Gastroesophageal sphincter (tissue), 4 donors: ENCODE measurements around the gene ARPP21. TPM values are rescaled to one million over a fixed set of nuclear protein-coding genes. Genes with fewer than 3 reads are reported as not detected.
A peak's percentile ranks its signal among the peaks of the same experiment; 100 is the strongest.

Experiments
- ATAC-seq: fragments of 150-250 bp; one replicate; pipeline ENCODE4 v1.9.1; 2016; ENCODE audit warnings: mild to moderate bottlenecking, moderate library complexity
- H3K27ac ChIP-seq, 4 donors: fragments of 200-600 bp; sonication (generic) in 3 of 4; 1 replicate in 3 of 4; 2 replicates in 1 of 4; pipeline ENCODE4 v1.5.1; 2016 to 2019
- H3K27me3 ChIP-seq: fragments of 200-600 bp; sonication (generic); one replicate; pipeline ENCODE4 v1.5.1; 2019
- H3K36me3 ChIP-seq, 2 donors: fragments of 200-600 bp; sonication (generic); one replicate each; pipeline ENCODE4 v1.5.1; 2019; ENCODE audit warnings: control low read depth in 1 of 2
- H3K4me1 ChIP-seq, 3 donors: fragments of 200-600 bp; sonication (generic); 1 replicate in 2 of 3; 2 replicates in 1 of 3; pipeline ENCODE4 v1.5.1; 2016 to 2019; ENCODE audit warnings: control low read depth in 2 of 3
- H3K4me3 ChIP-seq, 2 donors: fragments of 200-600 bp; sonication (generic); one replicate each; pipeline ENCODE4 v1.5.1; 2019; ENCODE audit warnings: mild to moderate bottlenecking in 1 of 2, moderate library complexity in 1 of 2
- H3K9me3 ChIP-seq, 3 donors: fragments of 200-600 bp; sonication (generic); one replicate each; pipeline ENCODE4 v1.5.1; 2017 to 2019; ENCODE audit warnings: control low read depth in 2 of 3
- CTCF ChIP-seq, 4 experiments: fragments of 200-600 bp in 2 of 4; fragments of 450-650 bp in 2 of 4; sonication (generic) in 1 of 4; IDR thresholded peaks; one replicate each; pipeline ENCODE4 v1.5.1; 2017 to 2019; ENCODE audit warnings: antibody characterized with exemption in 4 of 4, mild to moderate bottlenecking in 2 of 4, moderate library complexity in 2 of 4
- EP300 ChIP-seq: sonication (generic); formaldehyde crosslinking; IDR thresholded peaks from one replicate; pipeline ENCODE4 v1.6.1; 2017; ENCODE audit warnings: antibody characterized with exemption, mild to moderate bottlenecking
- POLR2A ChIP-seq, 2 donors: fragments of 450-650 bp; IDR thresholded peaks; one replicate each; pipeline ENCODE4 v1.6.1; 2017; ENCODE audit warnings: antibody characterized with exemption in 2 of 2, mild to moderate bottlenecking in 2 of 2, moderate library complexity in 1 of 2
- POLR2AphosphoS5 ChIP-seq: sonication (generic); formaldehyde crosslinking; IDR thresholded peaks from one replicate; pipeline ENCODE4 v1.6.1; 2017; ENCODE audit warnings: antibody characterized with exemption
- WGBS, 2 donors: methylation state at CpG; one replicate each; pipeline ENCODE4 v1.1.5; 2018; ENCODE audit warnings: low coverage in 1 of 2; 5-methylcytosine and 5-hydroxymethylcytosine counted together
- total RNA-seq, 4 donors: library from RNA; depleted of rRNA; stranded (reverse); fragments of >200 nt; gene quantifications; one replicate each; pipeline ENCODE4 v1.1.0, GENCODE V29; 2016

Gene ARPP21
- total RNA-seq, 4 donors from 2014 or later: 0.15 to 1.5 (median 0.78) TPM

GRCh38 chr3:35635926-35636683 is 3.2 kb upstream of the ARPP21 start:
- Histone ChIP-seq H3K27ac (no peak overlapping the region), H3K9me3 (no peaks in the 10 kb centered on the region), H3K27me3 (peaks cover 29% of the 10 kb centered on the region), H3K4me3 (no peak overlapping the region), H3K4me1 (peaks cover 0 to 15% (median 4%) of the 10 kb centered on the region in 3 donors), H3K36me3 (no peaks in the 10 kb centered on the region)
- no peak for ATAC-seq
- 85 to 91% methylated on average over 4 of the region's 4 CpGs for WGBS, 2 donors
- TF ChIP-seq POLR2AphosphoS5: no peak
- no peak for TF ChIP-seq EP300
- TF ChIP-seq POLR2A (IDR thresholded peaks at IDR 0.05): no peak
- TF ChIP-seq CTCF (IDR thresholded peaks at IDR 0.05): no peak

GRCh38 chr3:35638251-35638979 is 910 bp upstream of the ARPP21 start:
- peaks cover 29% of the 10 kb centered on the region for H3K27me3 ChIP-seq
- H3K27ac ChIP-seq: no peak overlapping the region
- no peak for TF ChIP-seq EP300
- TF ChIP-seq POLR2A (IDR thresholded peaks at IDR 0.05): no peak
- no peak for TF ChIP-seq POLR2AphosphoS5
- TF ChIP-seq CTCF (IDR thresholded peaks at IDR 0.05): no peak
- no peaks in the 10 kb centered on the region for H3K9me3 ChIP-seq
- H3K4me3 ChIP-seq: no peak overlapping the region
- no peak for ATAC-seq
- peaks cover 0 to 15% (median 4%) of the 10 kb centered on the region in 3 donors for H3K4me1 ChIP-seq
- 78 to 83% methylated on average over 10 to 11 of the region's 15 CpGs for WGBS, 2 donors
- no peaks in the 10 kb centered on the region for H3K36me3 ChIP-seq

GRCh38 chr3:35638980-35639253 is 408 bp upstream of the ARPP21 start:
- 31% methylated on average over 3 of the region's 21 CpGs; no CpG with 5 or more reads in 1 of the 2 donors for WGBS, 2 donors
- no peaks in the 10 kb centered on the region for H3K9me3 ChIP-seq
- no peak overlapping the region for H3K27ac ChIP-seq
- peak overlapping the region in 1 of 2 donors; percentile 42 for H3K4me3 ChIP-seq
- no peaks in the 10 kb centered on the region for H3K36me3 ChIP-seq
- H3K4me1 ChIP-seq: peaks cover 0 to 15% (median 4%) of the 10 kb centered on the region in 3 donors
- TF ChIP-seq POLR2A (IDR thresholded peaks at IDR 0.05) (no peak), CTCF (IDR thresholded peaks at IDR 0.05) (no peak), EP300 (no peak), POLR2AphosphoS5 (no peak)
- no peak for ATAC-seq
- H3K27me3 ChIP-seq: peaks cover 29% of the 10 kb centered on the region

- Histone ChIP-seq H3K9me3 (no peaks in the 10 kb centered on the region), H3K36me3 (no peaks in the 10 kb centered on the region), H3K27me3 (peaks cover 29% of the 10 kb centered on the region), H3K4me1 (peaks cover 0 to 15% (median 4%) of the 10 kb centered on the region in 3 donors), H3K4me3 (peak overlapping the region in 1 of 2 donors; percentile 42), H3K27ac (no peak overlapping the region)
- ATAC-seq: no peak
- WGBS, 2 donors: 60% methylated on average over 7 to 10 of the region's 10 CpGs
- TF ChIP-seq POLR2AphosphoS5 (no peak), POLR2A (IDR thresholded peaks at IDR 0.05) (no peak), EP300 (no peak), CTCF (IDR thresholded peaks at IDR 0.05) (no peak)
Measured at GRCh38 chr3:35640190-35641165, 1.2 kb downstream of the ARPP21 start.
